WTC11 (cell line): ENCODE results near the gene CD101. TPM values are rescaled to one million over a fixed set of nuclear protein-coding genes. Genes with fewer than 3 reads are reported as not detected.

Source experiments
- ATAC-seq: fragments of 200-7000 bp; cut with Tn5 transposase; 2 replicates; pipeline ENCODE4 v1.10.0; 2021; ENCODE audit warnings: mild to moderate bottlenecking, moderate library complexity
- CTCF ChIA-PET: fragments of 300-600 bp; sonication (Branson Sonifier 250); formaldehyde crosslinking; loops from one replicate; lab custom pipeline; 2021; ENCODE audit warnings: antibody characterized with exemption; lab: Charles Lee
- POLR2A ChIA-PET: fragments of 350-600 bp; sonication (Branson Sonifier 250); formaldehyde crosslinking; loops from one replicate; lab custom pipeline; 2021; ENCODE audit warnings: antibody characterized with exemption; lab: Charles Lee
- DNase-seq: peaks from one replicate; pipeline ENCODE4 v3.0.0; 2021; ENCODE audit warnings: low spot score
- H3K27ac Mint-ChIP-seq: 2 replicates; pipeline ENCODE4 v1.8.0; 2021; ENCODE audit warnings: mixed read lengths
- H3K27me3 Mint-ChIP-seq: 2 replicates; pipeline ENCODE4 v1.8.0; 2021; ENCODE audit warnings: low read depth, mild to moderate bottlenecking, moderate library complexity, mixed read lengths
- H3K36me3 Mint-ChIP-seq: 2 replicates; pipeline ENCODE4 v1.8.0; 2021; ENCODE audit warnings: mixed read lengths
- H3K4me1 Mint-ChIP-seq: 2 replicates; pipeline ENCODE4 v1.8.0; 2022; ENCODE audit warnings: mixed read lengths
- H3K4me3 Mint-ChIP-seq: 2 replicates; pipeline ENCODE4 v1.8.0; 2021; ENCODE audit warnings: mild to moderate bottlenecking, moderate library complexity, mixed read lengths
- H3K9me3 Mint-ChIP-seq: 2 replicates; pipeline ENCODE4 v1.8.0; 2021; ENCODE audit warnings: mixed read lengths
- CBFB ChIP-seq: sonication (generic); formaldehyde crosslinking; IDR thresholded peaks from 2 replicates; pipeline ENCODE4 v1.8.1; 2022; ENCODE audit warnings: mild to moderate bottlenecking, low read depth, missing genetic modification reagents
- CTCF ChIP-seq: fragments of 200-600 bp; IDR thresholded peaks from 2 replicates; pipeline ENCODE4 v1.8.0; 2022; ENCODE audit warnings: antibody characterized with exemption
- E2F1 ChIP-seq: sonication (generic); formaldehyde crosslinking; IDR thresholded peaks from 2 replicates; pipeline ENCODE4 v1.8.0; 2022; ENCODE audit warnings: mild to moderate bottlenecking, missing genetic modification reagents
- E2F5 ChIP-seq: sonication (generic); formaldehyde crosslinking; IDR thresholded peaks from 2 replicates; pipeline ENCODE4 v1.8.1; 2022; ENCODE audit warnings: mild to moderate bottlenecking, moderate library complexity, missing genetic modification reagents
- ETV6 ChIP-seq: sonication (generic); formaldehyde crosslinking; IDR thresholded peaks from 2 replicates; pipeline ENCODE4 v1.8.1; 2022; ENCODE audit warnings: mild to moderate bottlenecking, missing genetic modification reagents
- GABPB1 ChIP-seq: sonication (generic); formaldehyde crosslinking; IDR thresholded peaks from 2 replicates; pipeline ENCODE4 v1.8.1; 2023; ENCODE audit warnings: mild to moderate bottlenecking, missing genetic modification reagents
- JAZF1 ChIP-seq: fragments of 250-450 bp; sonication (Bioruptor Pico); IDR thresholded peaks from 2 replicates; pipeline ENCODE4 v1.9.0; 2021; ENCODE audit warnings: moderate library complexity, mild to moderate bottlenecking, inconsistent platforms
- NFYB ChIP-seq: sonication (generic); formaldehyde crosslinking; conservative IDR thresholded peaks from 2 replicates; pipeline ENCODE4 v1.8.0; 2022; ENCODE audit warnings: low read depth, missing genetic modification reagents
- OVOL2 ChIP-seq: fragments of 250-450 bp; sonication (Bioruptor Pico); IDR thresholded peaks from 2 replicates; pipeline ENCODE4 v1.9.0; 2021; ENCODE audit warnings: mild to moderate bottlenecking, borderline replicate concordance
- SOX15 ChIP-seq: fragments of 250-450 bp; sonication (Bioruptor Pico); IDR thresholded peaks from 2 replicates; pipeline ENCODE4 v1.9.0; 2021; ENCODE audit warnings: mild to moderate bottlenecking
- STAT6 ChIP-seq: sonication (generic); formaldehyde crosslinking; conservative IDR thresholded peaks from 2 replicates; pipeline ENCODE4 v1.8.1; 2023; ENCODE audit warnings: mild to moderate bottlenecking, low read depth, missing genetic modification reagents, moderate library complexity
- TEAD1 ChIP-seq: sonication (generic); formaldehyde crosslinking; IDR thresholded peaks from 2 replicates; pipeline ENCODE4 v1.8.0; 2022; ENCODE audit warnings: mild to moderate bottlenecking, missing genetic modification reagents
- TP53 ChIP-seq: sonication (generic); formaldehyde crosslinking; IDR thresholded peaks from 2 replicates; pipeline ENCODE4 v1.8.1; 2023; ENCODE audit warnings: mild to moderate bottlenecking, missing genetic modification reagents
- ZMAT4 ChIP-seq: fragments of 250-450 bp; sonication (Bioruptor Pico); IDR thresholded peaks from 2 replicates; pipeline ENCODE4 v1.9.0; 2021; ENCODE audit warnings: mild to moderate bottlenecking
- ZNF263 ChIP-seq: sonication (generic); formaldehyde crosslinking; IDR thresholded peaks from 2 replicates; pipeline ENCODE4 v1.8.1; 2022; ENCODE audit warnings: low read depth, mild to moderate bottlenecking, moderate library complexity, missing genetic modification reagents
- ZNF416 ChIP-seq: fragments of 250-450 bp; sonication (Bioruptor Pico); IDR thresholded peaks from 2 replicates; pipeline ENCODE4 v1.9.0; 2021; ENCODE audit warnings: mild to moderate bottlenecking, inconsistent platforms
- total RNA-seq: library from RNA; stranded (reverse); gene quantifications from 3 replicates; pipeline ENCODE4 v1.2.3, GENCODE V29; 2021
- TF ChIP-seq, protein P1 (sequence below): sonication (generic); formaldehyde crosslinking; IDR thresholded peaks from 2 replicates; pipeline ENCODE4 v1.8.1; 2023; ENCODE audit warnings: mild to moderate bottlenecking, missing genetic modification reagents, borderline replicate concordance
- TF ChIP-seq, protein P2 (sequence below): sonication (generic); formaldehyde crosslinking; IDR thresholded peaks from 2 replicates; pipeline ENCODE4 v1.8.1; 2022; ENCODE audit warnings: low read depth, mild to moderate bottlenecking, moderate library complexity, missing genetic modification reagents, borderline replicate concordance

Gene CD101
- total RNA-seq, 1 experiment from 2014 or later = 1.4 TPM

- H3K4me3 Mint-ChIP-seq = no peak overlapping the region
- ChIA-PET CTCF (interaction anchor here (0.9 to 1.9 kb wide), 12 partner anchors 35 to 485 kb away, joined by 3 to 18 read pairs (median 7); partner anchors contain the start of genes IGSF3 and TRIM45), POLR2A (interaction anchor here (0.7 to 2.1 kb wide), 14 partner anchors 61 to 490 kb away, joined by 3 to 8 read pairs (median 4); partner anchors contain the start of genes CD58, IGSF3 and PTGFRN)
- no peak for ATAC-seq
- H3K36me3 Mint-ChIP-seq = peaks cover 20% of the 10 kb centered on the region
- H3K9me3 Mint-ChIP-seq = no peaks in the 10 kb centered on the region; the same call in 1 of the 2 replicates
- no peak overlapping the region for H3K27ac Mint-ChIP-seq
- H3K4me1 Mint-ChIP-seq = peaks cover 18% of the 10 kb centered on the region
- no peaks in the 10 kb centered on the region for H3K27me3 Mint-ChIP-seq
- TF ChIP-seq, protein P1, sequence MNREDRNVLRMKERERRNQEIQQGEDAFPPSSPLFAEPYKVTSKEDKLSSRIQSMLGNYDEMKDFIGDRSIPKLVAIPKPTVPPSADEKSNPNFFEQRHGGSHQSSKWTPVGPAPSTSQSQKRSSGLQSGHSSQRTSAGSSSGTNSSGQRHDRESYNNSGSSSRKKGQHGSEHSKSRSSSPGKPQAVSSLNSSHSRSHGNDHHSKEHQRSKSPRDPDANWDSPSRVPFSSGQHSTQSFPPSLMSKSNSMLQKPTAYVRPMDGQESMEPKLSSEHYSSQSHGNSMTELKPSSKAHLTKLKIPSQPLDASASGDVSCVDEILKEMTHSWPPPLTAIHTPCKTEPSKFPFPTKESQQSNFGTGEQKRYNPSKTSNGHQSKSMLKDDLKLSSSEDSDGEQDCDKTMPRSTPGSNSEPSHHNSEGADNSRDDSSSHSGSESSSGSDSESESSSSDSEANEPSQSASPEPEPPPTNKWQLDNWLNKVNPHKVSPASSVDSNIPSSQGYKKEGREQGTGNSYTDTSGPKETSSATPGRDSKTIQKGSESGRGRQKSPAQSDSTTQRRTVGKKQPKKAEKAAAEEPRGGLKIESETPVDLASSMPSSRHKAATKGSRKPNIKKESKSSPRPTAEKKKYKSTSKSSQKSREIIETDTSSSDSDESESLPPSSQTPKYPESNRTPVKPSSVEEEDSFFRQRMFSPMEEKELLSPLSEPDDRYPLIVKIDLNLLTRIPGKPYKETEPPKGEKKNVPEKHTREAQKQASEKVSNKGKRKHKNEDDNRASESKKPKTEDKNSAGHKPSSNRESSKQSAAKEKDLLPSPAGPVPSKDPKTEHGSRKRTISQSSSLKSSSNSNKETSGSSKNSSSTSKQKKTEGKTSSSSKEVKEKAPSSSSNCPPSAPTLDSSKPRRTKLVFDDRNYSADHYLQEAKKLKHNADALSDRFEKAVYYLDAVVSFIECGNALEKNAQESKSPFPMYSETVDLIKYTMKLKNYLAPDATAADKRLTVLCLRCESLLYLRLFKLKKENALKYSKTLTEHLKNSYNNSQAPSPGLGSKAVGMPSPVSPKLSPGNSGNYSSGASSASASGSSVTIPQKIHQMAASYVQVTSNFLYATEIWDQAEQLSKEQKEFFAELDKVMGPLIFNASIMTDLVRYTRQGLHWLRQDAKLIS = no peak
- TF ChIP-seq, protein P2, sequence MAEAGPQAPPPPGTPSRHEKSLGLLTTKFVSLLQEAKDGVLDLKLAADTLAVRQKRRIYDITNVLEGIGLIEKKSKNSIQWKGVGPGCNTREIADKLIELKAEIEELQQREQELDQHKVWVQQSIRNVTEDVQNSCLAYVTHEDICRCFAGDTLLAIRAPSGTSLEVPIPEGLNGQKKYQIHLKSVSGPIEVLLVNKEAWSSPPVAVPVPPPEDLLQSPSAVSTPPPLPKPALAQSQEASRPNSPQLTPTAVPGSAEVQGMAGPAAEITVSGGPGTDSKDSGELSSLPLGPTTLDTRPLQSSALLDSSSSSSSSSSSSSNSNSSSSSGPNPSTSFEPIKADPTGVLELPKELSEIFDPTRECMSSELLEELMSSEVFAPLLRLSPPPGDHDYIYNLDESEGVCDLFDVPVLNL = no peak
- TF ChIP-seq NFYB = no peak
- TF ChIP-seq ZMAT4 (CRISPR knock-in tag) = no peak
- no peak for TF ChIP-seq TEAD1 (CRISPR knock-in tag)
- no peak for TF ChIP-seq GABPB1 (CRISPR knock-in tag)
- no peak for TF ChIP-seq JAZF1 (CRISPR knock-in tag)
- no peak for TF ChIP-seq ZNF416 (CRISPR knock-in tag)
- no peak for TF ChIP-seq ETV6 (CRISPR knock-in tag)
- no peak for TF ChIP-seq CTCF
- no peak for TF ChIP-seq TP53 (CRISPR knock-in tag)
- TF ChIP-seq CBFB (CRISPR knock-in tag) = no peak
- no peak for TF ChIP-seq E2F1 (CRISPR knock-in tag)
- no peak for TF ChIP-seq SOX15 (CRISPR knock-in tag)
- no peak for TF ChIP-seq OVOL2 (CRISPR knock-in tag)
- no peak for TF ChIP-seq ZNF263 (CRISPR knock-in tag)
- TF ChIP-seq STAT6 (CRISPR knock-in tag) = no peak
- no peak for TF ChIP-seq E2F5
- TF ChIP-seq, all 79 proteins: peak for 0
- peak; percentile 29 for DNase-seq
These were observed 57.7 kb downstream of the CD101 start for GRCh38 chr1:117059334-117059677.
